ENCODE measurements around the gene OR2C3.
"Not testable (repeated sequence)": the region's sequence is repeated elsewhere in the genome, so short reads cannot be mapped to it uniquely, and the experiment has no call there.

Gene OR2C3

DNA sequence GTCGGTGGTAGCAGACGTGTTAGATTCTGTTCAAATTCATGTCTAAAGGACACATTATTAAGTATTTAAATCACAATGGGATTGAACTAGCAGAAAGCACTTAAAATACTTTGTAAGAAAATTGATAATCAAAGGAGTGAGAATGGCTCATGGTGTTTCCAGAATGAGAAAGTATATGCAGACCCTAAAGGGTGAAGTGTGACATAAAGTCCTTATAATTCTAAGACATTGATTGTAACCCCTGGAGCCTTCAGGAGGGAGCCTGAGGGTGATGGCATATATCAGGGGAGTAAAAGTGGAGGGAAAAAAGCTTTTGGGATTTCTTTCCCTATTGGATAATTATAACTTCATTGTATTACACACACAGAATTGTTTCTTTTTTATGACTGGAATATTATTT, at the start of gene OR2C3:
OR2C3 (minus strand) TSS at position 101 of the 400 bp plus-strand sequence. CDS start 3,929 bp downstream, outside the sequence.
- no peak for DNase-seq

DNA sequence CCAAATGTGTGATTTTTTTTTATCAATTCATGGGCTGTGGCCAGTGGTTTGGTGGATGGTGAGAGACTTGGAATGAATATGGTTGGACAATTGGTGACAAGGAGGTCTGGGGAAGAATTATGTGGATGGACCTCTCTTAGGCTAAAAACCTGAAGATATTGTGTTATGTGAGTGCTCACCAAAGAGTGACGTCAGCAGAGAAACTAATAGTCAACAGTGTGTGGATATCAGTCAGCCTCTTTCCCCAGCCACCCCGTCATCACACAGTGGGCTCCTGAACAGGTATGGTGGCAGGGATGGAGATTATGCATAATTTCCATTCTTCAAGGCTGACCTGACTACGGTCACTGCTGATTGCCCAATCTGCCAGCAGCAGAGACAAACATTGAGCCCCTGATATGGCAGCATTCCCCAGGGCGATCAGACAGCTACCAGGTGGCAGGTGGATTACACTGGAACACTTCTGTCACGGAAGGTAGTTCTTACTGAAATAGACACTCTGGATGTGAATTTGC, 42.8 kb upstream of the OR2C3 start:
- no peak for DNase-seq

DNA sequence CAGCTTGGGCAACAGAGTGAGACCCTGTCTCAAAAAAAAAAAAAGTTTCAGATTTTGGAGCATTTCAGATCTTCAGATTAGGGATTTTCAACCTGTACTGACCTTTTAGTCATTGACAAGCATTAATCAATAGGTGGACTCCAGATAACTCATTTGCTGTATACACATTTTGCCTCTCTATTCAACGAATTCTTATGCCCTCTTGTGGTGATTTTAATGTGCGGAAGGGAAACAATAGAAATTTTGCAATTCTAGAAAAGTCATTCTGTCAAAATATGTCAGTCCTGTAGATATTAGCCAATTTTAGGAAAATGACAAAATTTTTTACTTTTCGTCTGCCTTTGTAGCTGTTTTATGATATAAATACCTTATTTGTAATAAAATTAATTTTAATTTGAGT, 40.3 kb upstream of the OR2C3 start:
- no peak for DNase-seq

DNA sequence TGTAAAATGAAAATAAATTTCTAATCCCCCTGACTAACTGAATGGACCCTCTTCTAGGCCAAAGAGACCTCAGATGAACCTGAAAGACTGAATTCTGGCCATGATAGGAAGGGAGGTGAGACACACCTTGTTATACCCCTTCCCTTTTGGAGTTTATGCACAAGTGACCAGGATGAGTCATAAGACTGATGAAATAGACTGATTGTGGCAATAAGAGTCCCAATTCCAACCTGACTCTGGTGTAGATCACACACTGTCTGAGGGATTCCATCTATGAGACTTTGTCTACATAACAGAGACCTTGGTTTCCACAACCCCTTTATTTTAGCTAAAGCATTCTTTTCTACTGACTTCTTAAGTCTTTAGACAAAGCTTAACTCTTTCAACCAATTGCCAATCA, 38.4 kb upstream of the OR2C3 start:
- no peak for DNase-seq

DNA sequence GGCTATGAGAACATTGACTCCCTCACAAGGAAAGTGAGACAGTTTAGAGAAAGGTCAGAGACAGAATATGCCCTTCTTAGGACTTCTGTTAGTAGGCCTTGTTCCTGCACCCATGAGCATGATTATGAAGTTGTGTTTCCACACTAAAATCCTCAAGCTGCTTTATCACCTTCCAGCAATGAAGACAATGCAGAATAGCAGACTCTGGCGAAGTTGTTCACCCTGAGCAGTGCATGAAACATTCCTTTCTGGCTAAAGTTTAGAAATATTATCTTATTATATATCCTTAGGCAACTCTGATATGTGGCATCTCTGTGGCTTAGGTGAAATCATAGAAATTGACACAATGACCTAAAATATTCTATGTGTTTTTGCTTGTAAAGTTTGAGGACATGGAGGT, 38.0 kb upstream of the OR2C3 start:
- no peak for DNase-seq

GRCh38 chr1:247562198-247562597, 26.0 kb upstream of the OR2C3 start:
- DNase-seq, result no peak

DNA sequence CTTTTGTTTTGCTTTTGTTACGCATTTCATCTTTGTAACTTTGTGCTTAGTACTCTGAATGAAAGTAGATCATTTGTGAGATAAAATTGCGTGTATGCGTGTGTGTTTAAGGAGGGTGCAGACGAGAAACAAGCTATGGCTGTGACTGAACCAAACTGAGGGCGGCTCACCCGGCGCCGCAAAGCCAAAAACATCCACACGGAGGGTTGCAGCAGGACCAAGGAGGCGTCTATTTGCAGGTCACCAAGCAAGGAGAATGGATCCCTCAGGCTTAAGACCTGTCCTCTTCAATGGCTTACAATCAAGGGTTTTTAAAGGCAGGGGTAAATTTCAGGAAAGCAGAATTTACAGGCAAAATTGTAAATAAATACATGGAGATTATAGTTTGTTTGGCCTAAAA, 25.5 kb upstream of the OR2C3 start:
- no peak for DNase-seq

- no peak for DNase-seq
Measured at GRCh38 chr1:247557926-247558674, 21.9 kb upstream of the OR2C3 start.

- no peak for DNase-seq
Measured at GRCh38 chr1:247552231-247552630, 16.0 kb upstream of the OR2C3 start.

DNA sequence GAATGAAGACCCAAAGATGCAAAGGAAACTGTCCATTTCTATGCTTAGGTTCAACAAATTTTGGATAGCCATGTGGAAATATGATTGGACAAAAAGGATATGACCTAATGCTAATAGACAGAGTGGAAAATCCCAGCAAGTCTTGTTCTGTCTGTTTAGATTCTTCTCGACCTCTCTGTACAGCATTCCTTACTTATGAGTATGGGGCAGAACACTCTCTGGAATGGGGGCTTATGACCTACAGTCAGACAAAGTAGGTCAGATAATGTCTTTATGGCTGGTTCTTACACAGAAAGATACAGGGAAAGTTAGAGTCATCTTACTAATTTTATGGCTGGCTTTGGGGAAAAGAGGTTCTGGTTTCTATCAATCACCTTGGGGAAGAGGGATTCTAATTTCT, 15.5 kb upstream of the OR2C3 start:
- no peak for DNase-seq

DNA sequence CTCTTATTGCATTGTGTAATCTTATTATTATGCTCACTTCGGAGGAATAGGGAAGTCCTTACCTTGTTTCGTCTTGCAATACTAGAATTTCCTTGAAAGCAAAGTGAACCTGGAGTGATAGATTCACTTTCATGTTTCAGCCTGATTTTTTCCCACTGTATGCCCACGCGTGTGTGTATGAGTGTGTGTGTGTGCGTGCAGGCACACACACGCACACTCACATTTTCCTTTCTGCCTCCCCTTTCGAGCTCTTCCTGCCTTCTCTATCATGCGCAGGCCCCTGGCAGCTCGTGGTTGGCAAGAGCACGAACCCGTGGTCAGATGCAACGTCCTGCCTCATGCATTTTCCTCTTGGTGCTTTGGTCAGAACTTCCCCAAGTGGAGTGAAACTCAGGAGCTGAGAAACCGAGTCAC, 12.5 kb upstream of the OR2C3 start, which contains the start of gene GCSAML:
GCSAML (plus strand) TSS at position 366 of the 414 bp plus-strand sequence. CDS start 58 bp downstream, outside the sequence.
- DNase-seq, result no peak

GRCh38 chr1:247548092-247548491, 11.9 kb upstream of the OR2C3 start:
- DNase-seq, result no peak

- no peak for DNase-seq
Measured at GRCh38 chr1:247542811-247543210, 6.6 kb upstream of the OR2C3 start.

DNA sequence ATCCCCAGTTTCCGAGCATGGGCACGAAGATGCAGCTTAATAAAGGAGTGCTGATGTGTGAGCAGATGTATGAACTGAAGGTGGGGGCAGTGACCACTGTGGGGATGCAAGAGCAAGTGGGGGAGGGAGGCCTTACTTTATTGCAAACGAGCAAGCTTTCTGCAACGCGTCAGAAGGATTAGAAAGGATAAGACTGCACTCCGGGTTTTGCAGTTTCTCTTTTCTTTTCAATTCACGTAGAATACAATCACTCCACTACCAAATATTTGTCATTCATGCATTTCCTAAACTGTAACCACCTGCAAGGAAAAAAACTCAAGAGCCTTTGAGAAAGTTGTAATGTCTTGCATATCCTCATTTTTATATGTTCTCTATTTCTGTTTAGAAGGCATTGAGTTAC, 4.3 kb upstream of the OR2C3 start:
- no peak for DNase-seq

GRCh38 chr1:247539215-247539614, 3.0 kb upstream of the OR2C3 start:
- no peak for DNase-seq

- no peak for DNase-seq
Measured at GRCh38 chr1:247538561-247538960, 2.3 kb upstream of the OR2C3 start.

- no peak for DNase-seq
Measured at GRCh38 chr1:247535402-247535801, 838 bp downstream of the OR2C3 start.

DNA sequence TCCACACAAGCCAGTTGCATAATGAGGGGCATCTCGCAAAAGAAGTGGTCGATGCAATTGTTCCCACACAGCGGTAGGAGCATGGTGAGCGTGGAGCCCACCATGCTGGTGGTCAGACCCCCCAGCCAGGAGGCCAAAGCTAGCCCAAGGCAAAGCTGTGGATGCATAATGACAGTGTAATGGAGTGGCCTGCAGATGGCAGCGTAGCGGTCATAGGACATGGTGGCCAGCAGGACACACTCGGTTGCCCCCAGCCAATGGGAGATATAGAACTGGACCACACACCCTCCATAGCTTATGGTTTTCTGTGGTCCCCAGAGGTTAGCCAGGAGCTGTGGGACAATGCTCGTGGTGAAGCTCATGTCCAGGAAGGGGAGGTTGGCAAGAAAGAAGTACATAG, 4.3 kb downstream of the OR2C3 start:
- DNase-seq, result no peak

DNA sequence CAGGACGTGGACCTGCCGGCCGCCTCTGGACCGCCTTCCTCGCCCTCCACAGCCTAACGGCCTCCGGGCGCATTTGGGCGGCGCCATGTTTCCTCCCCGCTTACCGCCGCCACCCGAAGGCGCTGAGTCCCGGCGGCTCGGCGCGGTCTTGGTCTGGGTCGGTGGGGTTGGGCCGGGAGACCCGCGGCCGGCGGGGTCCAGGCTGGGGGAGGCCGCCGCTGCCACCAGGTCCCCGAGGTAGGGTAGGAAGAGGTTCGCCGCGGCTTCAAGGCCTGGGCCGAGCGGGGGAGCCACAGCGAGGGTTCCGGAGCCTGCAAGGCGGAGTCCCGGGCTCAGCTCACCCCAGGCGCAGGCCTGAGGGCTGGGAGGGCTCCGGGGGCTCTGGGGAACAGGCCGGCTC, 5.5 kb downstream of the OR2C3 start:
- no peak for DNase-seq

DNA sequence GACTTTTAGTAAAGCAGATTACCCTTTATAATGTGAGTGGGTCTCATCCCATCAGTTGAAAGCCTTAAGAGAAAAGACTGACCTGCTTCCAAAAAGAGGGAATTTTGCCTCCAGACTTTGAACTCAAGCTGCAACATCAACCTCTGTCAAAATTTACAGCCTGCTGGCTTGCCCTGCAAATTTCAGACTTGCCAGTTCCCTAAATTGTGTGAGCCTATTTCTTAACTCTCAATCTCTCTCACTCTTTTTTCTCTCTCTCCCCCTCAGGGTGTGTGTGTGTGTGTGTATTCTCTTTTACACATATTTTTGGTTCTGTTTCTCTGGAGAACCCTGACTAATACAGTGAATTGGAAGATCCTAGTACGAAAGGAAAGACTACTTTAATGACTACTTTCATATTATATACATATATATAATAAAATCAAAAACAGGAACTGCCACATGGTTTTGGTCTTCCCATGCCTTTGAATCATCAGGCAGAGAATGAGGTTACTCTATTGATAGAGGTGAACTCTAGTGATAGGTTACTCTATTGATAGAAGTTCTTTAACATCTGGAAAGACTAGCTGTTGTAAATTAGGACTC, 6.4 kb downstream of the OR2C3 start:
- no peak for DNase-seq

- no peak for DNase-seq
Measured at GRCh38 chr1:247528812-247529474, 7.3 kb downstream of the OR2C3 start.

DNA sequence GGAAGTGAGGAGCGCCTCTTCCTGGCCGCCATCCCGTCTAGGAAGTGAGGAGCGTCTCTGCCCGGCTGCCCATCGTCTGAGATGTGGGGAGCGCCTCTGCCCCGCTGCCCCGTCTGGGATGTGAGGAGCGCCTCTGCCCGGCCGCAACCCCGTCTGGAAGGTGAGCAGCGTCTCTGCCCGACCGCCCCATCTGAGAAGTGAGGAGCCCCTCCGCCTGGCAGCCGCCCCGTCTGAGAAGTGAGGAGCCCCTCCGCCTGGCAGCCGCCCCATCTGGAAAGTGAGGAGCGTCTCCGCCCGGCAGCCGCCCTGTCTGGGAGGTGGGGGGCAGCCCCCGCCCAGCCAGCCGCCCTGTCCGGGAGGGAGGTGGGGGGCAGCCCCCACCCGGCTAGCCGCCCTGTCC, 14.4 kb downstream of the OR2C3 start:
- not testable (repeated sequence) for DNase-seq

DNA sequence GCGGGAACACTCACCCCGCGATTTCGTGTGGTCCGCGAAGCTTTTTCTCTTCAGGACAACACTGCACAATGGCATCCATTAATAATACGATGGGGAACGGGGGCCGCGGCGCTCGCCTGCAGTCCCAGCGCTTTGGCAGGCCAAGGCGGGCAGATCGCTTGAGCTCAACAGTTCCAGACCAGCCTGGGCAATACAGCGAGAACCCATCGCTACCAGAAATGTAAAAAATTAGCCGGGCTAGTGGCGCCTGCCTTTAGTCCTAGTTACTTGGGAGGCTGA, 17.7 kb downstream of the OR2C3 start:
- DNase-seq, result no peak

Measured in femur (tissue), 1 donor.